GM03348 (cell line): ENCODE data around the gene MAGEL2.
"Not testable (repeated sequence)": the region's sequence is repeated elsewhere in the genome, so short reads cannot be mapped to it uniquely, and the experiment has no call there.

ENCODE experiments used
- DNase-seq: peaks from one replicate; pipeline ENCODE4 v3.0.0; 2012; ENCODE audit warnings: low spot score

Gene MAGEL2

GRCh38 chr15:23606226-23606625, 41.4 kb downstream of the MAGEL2 start:
- no peak for DNase-seq

GRCh38 chr15:23602124-23602523, 45.5 kb downstream of the MAGEL2 start:
- DNase-seq, result no peak

GRCh38 chr15:23599053-23599452, 48.6 kb downstream of the MAGEL2 start:
- DNase-seq, result no peak

GRCh38 chr15:23597278-23597677, 50.4 kb downstream of the MAGEL2 start:
- not testable (repeated sequence) for DNase-seq

GRCh38 chr15:23596736-23597135, 50.9 kb downstream of the MAGEL2 start:
- DNase-seq, result no peak

GRCh38 chr15:23595368-23595767, 52.3 kb downstream of the MAGEL2 start:
- DNase-seq, result no peak

- DNase-seq, result no peak
Measured at GRCh38 chr15:23594252-23594770, 53.4 kb downstream of the MAGEL2 start.
